Gastrocnemius medialis (tissue), 4 donors: ENCODE results near the gene ZNF541.

Source experiments
- CTCF ChIP-seq, 5 experiments: fragments of 450-650 bp in 3 of 5; fragments of 200-600 bp in 2 of 5; sonication (generic) in 2 of 5; IDR thresholded peaks in 4 of 5; conservative IDR thresholded peaks in 1 of 5; 1 replicate in 4 of 5; 2 replicates in 1 of 5; pipeline ENCODE4 v1.5.1; 2016 to 2019; ENCODE audit warnings: antibody characterized with exemption in 5 of 5, mild to moderate bottlenecking in 3 of 5, moderate library complexity in 3 of 5
- POLR2A ChIP-seq, 2 donors: fragments of 450-650 bp; IDR thresholded peaks; one replicate each; pipeline ENCODE4 v1.6.1; 2017; ENCODE audit warnings: antibody characterized with exemption in 2 of 2, mild to moderate bottlenecking in 2 of 2, moderate library complexity in 2 of 2

GRCh38 chr19:47550129-47550528 lies 22.8 kb downstream of the ZNF541 start:
- TF ChIP-seq CTCF (IDR thresholded peaks at IDR 0.05 in 4 of 5, conservative IDR thresholded peaks at IDR 0.05 in 1 of 5) (no peak), POLR2A (IDR thresholded peaks at IDR 0.05) (no peak)
